Measurements from ENCODE around the gene TKT.

GRCh38 chr3:53215816-53216215 is 40.0 kb downstream of the TKT start:
- TF ChIP-seq CTCF (IDR thresholded peaks at IDR 0.05; ENCODE audit: low read depth, low read length, missing input control) (no peak), REST (IDR thresholded peaks at IDR 0.05) (no peak), MAX (IDR thresholded peaks at IDR 0.05) (no peak), RXRA (IDR thresholded peaks at IDR 0.05) (no peak), RAD21 (IDR thresholded peaks at IDR 0.05) (no peak), GABPA (IDR thresholded peaks at IDR 0.05 in 1 of 2, conservative IDR thresholded peaks at IDR 0.05 in 1 of 2) (no peak), ZBTB33 (IDR thresholded peaks at IDR 0.05) (no peak), JUND (IDR thresholded peaks at IDR 0.05) (no peak)

Measured in liver (tissue), 3 donors.